Subcutaneous adipose tissue (tissue), 4 donors: Measurements from ENCODE around the gene ZDHHC4. TPM values are rescaled to one million over a fixed set of nuclear protein-coding genes. Genes with fewer than 3 reads are reported as not detected.

Source experiments
- total RNA-seq, 4 donors: library from RNA; depleted of rRNA; stranded (reverse); fragments of >200 nt; gene quantifications; one replicate each; pipeline ENCODE4 v1.1.0, GENCODE V29; 2016
- TF ChIP-seq, protein P1 (sequence below): fragments of 450-650 bp; IDR thresholded peaks from one replicate; pipeline ENCODE4 v1.5.1; 2016; ENCODE audit warnings: low read depth, mild to moderate bottlenecking, control low read depth, antibody characterized with exemption, moderate library complexity

ZDHHC4 gene
- total RNA-seq, 4 donors from 2014 or later, result 39.8 to 62.2 (median 44.2) TPM

DNA sequence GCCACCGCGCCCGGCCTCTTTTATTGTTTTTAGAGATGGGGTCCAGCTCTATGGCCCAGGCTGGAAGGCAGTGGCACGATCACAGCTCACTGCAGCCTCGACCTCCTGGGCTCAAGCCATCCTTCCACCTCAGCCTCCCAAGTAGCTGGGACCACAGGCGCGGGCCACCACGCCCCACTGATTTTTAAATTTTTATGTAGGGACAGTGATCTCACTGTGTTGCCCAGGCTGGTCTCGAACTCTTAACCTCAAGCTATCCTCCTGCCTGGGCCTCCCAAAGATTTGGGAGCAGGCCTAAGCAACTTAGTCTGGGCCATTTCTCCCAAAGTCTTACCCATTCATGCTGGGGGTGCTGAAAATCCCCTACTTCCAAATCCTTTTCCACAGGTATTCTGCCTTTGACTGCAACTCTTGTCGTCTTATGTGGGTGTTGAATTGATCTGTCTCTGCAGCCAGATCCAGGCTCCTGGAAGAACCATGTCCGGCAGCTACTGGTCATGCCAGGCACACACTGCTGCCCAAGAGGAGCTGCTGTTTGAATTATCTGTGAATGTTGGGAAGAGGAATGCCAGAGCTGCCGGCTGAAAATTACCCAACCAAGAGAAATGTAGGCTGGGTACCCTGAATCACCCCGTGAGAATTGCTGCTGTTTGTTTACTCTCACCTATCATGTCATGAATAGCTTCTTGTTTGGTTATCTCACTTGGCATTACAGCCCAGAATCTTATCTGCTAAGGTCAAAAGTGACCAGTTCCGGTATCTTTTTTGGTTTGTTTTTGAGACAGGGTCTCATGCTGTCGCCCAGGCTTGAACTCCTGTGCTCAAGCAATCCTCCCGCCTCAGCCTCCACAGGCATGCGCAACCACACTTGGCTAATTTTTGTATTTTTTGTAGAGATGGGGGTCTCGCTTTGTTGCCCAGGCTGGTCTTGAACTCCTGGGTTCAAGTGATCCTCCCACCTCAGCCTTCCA lies 1.1 kb downstream of the ZDHHC4 start:
- TF ChIP-seq, protein P1, sequence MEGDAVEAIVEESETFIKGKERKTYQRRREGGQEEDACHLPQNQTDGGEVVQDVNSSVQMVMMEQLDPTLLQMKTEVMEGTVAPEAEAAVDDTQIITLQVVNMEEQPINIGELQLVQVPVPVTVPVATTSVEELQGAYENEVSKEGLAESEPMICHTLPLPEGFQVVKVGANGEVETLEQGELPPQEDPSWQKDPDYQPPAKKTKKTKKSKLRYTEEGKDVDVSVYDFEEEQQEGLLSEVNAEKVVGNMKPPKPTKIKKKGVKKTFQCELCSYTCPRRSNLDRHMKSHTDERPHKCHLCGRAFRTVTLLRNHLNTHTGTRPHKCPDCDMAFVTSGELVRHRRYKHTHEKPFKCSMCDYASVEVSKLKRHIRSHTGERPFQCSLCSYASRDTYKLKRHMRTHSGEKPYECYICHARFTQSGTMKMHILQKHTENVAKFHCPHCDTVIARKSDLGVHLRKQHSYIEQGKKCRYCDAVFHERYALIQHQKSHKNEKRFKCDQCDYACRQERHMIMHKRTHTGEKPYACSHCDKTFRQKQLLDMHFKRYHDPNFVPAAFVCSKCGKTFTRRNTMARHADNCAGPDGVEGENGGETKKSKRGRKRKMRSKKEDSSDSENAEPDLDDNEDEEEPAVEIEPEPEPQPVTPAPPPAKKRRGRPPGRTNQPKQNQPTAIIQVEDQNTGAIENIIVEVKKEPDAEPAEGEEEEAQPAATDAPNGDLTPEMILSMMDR, result no peak

DNA sequence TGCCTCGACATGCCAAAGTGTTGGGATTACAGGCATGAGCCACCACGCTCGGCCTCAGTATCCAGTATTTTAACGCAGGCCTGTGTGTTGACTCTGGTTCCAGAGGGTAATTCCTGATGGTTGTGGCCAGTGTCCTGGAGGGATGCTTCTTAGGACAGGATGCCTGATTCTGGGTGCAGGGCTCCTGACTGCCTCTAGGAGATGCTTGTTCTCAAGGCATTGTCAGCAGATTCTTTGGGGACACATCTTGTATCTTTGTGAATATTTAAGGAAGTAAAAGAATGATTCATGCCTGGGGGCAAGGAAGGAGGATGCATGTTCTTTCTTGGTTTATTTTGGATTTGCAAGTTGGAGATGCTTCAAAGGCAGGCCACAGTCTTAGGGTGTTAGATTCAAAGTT lies 2.2 kb downstream of the ZDHHC4 start:
- TF ChIP-seq, protein P1, result no peak

DNA sequence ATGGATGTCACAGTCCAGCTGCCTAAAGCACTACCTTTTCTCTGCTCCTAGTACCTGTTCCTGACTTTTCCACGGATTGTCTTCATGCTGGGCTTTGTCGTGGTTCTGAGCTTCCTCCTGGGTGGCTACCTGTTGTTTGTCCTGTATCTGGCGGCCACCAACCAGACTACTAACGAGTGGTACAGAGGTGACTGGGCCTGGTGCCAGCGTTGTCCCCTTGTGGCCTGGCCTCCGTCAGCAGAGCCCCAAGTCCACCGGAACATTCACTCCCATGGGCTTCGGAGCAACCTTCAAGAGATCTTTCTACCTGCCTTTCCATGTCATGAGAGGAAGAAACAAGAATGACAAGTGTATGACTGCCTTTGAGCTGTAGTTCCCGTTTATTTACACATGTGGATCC lies 11.3 kb downstream of the ZDHHC4 start:
- TF ChIP-seq, protein P1, result no peak

DNA sequence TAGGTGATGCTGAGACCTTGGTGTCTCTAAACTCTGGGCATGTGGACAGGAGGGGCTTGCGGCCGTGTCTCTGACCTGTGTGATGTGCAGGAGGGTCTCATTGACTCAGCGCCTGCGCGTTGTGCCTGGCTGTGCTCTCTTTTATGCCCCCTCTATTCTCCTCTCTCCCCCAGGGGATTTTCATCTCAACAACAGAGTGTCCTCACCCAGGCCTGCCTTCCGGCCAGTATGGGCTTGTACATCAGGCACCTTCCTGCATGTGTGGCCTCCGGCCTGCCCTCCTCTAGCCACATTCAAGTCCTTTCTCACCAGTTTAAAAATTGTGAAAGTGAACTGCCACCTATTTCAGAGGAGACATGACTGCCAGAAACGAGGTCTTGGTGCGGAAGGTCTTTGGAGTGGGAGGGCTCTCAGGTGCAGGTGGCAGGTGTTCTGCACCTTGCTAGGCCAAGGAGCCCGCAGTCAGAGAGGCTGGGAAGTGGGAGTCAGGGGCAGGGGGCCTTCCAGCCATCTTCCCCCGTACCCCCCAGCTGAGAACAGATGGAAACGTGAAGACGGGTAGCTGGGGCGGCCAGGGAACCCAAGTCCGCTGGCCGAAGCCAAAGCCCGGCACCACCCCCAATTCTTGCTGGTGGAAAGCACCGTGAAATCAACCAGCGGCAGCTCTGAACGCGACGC lies 12.0 kb downstream of the ZDHHC4 start:
- TF ChIP-seq, protein P1, result no peak

DNA sequence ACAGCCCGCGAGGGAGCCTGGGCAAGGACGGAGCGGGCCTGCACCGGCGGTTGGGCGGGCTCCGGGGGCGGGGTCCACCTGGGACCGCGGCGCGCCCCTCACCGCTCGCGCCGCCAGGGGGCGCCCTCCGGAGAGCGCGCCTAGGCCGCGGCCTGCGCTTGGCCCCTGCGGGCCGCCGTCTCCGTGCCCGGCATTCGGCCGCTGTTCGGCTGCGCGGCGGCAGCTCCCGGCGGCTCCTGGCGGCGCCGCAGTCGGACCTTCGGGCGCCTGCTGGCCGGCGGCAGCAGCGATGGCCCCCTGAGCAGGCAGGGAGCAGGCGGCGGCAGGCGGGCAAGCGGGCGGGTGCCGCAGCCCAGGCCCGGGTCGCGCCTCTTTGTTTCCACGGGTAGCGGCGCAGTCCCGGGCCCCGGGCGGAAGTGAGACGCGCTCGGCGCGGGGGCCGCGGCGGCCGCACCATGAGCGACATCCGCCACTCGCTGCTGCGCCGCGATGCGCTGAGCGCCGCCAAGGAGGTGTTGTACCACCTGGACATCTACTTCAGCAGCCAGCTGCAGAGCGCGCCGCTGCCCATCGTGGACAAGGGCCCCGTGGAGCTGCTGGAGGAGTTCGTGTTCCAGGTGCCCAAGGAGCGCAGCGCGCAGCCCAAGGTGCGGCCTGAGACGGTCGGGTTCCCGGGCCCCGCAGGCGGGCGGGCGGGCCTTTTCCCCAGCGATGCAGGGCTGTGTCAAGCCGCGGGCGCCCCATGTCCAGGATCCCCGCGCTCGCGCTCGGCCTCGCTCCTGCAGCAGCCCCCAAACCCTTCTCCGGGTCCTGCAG lies 12.8 kb downstream of the ZDHHC4 start, which contains the start of gene INTS15:
Gene INTS15 (plus strand): TSS at position 193 of the 816 bp plus-strand sequence. CDS start 263 bp downstream, at position 456.
- TF ChIP-seq, protein P1, result no peak

DNA sequence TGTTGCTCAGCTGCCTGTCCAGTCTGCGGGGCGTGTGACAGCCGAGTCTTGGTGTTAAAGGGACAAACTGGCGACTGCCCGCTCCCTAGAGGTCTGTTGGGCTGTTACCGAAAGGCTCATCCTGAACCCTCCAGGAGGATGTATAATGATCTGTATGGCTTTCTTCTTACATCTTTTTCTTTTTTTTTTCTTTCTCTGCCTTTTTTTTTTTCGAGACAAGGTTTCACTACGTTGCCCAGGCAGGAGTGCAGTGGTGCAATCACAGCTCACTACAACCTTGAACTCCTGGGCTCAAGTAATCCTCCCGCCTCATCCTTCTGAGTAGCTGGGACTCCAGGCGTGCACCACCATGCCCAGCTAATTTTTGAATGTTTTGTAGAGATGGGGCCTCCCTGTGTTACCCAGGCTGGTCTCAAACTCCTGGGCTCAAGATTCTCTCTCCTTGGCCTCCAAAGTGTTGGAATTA lies 13.4 kb downstream of the ZDHHC4 start:
- TF ChIP-seq, protein P1, result no peak
